HL-60 (cell line): ENCODE data around the gene PIGZ.

Experiments
- CTCF ChIP-seq: IDR thresholded peaks from one replicate; pipeline ENCODE4 v1.5.1; 2011; ENCODE audit warnings: low read length, control low read depth, inconsistent platforms; ENCODE audit not compliant: insufficient read depth
- POLR2AphosphoS5 ChIP-seq: IDR thresholded peaks from 2 replicates; pipeline ENCODE4 v1.6.1; 2012; ENCODE audit warnings: low read depth
- SPI1 ChIP-seq: IDR thresholded peaks from 2 replicates; pipeline ENCODE4 v1.6.1; 2012; ENCODE audit warnings: low read depth, mild to moderate bottlenecking, borderline replicate concordance

GRCh38 chr3:197006860-197007259 lies 38.2 kb upstream of the PIGZ start:
- no peak for TF ChIP-seq CTCF
- no peak for TF ChIP-seq SPI1
- TF ChIP-seq POLR2AphosphoS5, result no peak
